GM18502 (cell line): Measurements from ENCODE around the gene SNX32.

Experiments used
- ATAC-seq: cut with Tn5 transposase; IDR thresholded peaks from one replicate; pipeline ENCODE4 v1.9.1; 2021; ENCODE audit warnings: mild to moderate bottlenecking; ENCODE audit not compliant: unreplicated experiment, poor library complexity

SNX32 gene

DNA sequence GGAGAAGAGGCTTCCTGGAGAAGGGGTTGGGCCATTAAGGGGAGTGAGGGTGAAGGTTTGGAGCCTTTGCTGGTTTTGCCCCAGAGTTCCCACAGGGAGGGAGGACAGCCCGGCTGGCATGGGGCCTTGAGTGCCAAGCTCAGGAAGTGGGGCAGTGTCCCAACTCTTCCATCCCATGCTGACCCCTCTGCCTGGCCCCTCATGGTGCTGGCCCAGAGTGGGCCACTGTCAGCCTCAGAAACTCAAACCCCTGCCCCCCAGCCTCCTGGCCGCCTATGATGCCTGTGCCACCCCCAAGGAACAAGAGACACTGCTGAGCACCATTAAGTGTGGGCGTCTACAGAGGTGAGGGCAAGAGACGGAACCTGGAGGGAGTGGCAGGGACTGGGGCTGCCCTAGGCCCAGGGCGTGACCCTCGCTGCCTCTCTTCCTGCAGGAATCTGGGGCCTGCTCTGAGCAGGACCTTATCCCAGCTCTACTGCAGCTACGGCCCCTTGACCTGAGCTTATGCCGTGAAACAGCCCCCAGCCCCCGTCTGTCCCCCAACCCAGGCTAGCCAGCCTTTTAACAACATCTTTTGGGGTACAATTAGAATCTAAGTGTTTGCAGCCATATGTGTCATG is 31.9 kb downstream of the SNX32 start:
- no peak for ATAC-seq

DNA sequence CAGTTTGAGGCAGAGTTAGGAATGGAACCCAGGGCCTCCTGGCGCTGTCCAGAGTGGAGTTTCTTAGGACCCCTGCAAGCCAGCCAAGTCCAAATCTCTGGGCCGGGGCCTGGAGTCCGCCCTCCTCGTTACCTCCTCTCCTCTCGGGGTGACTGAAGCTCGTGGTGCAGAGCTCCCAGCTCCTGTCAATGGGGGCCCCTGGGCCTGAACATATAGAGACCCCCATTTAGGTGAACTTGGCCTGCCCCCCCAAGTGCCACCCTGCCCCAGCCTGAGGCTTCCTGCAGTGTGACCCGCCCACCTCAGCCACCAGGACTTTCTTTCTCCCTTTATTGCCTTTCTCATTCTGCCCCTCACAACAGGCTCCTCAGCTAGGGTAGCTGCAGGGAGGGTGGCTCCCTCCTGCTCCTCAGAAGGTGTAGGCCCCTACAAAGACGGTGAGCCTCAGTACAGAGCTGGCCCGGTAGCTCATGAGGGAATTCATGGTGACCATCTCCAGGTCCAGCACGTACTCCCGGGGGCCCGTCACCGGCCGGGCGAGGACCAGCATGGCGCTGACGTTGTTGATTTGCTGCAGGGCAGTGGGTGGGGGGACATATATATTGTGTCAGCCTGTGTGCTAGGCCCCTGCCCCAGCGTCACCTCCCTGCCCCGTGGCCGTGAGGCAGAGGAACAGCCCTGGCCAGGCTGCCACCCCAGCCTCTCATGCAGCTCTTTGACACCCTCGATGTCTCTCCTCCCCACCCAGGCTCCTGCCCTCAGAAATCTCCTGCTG is 32.9 kb downstream of the SNX32 start:
- no peak for ATAC-seq

DNA sequence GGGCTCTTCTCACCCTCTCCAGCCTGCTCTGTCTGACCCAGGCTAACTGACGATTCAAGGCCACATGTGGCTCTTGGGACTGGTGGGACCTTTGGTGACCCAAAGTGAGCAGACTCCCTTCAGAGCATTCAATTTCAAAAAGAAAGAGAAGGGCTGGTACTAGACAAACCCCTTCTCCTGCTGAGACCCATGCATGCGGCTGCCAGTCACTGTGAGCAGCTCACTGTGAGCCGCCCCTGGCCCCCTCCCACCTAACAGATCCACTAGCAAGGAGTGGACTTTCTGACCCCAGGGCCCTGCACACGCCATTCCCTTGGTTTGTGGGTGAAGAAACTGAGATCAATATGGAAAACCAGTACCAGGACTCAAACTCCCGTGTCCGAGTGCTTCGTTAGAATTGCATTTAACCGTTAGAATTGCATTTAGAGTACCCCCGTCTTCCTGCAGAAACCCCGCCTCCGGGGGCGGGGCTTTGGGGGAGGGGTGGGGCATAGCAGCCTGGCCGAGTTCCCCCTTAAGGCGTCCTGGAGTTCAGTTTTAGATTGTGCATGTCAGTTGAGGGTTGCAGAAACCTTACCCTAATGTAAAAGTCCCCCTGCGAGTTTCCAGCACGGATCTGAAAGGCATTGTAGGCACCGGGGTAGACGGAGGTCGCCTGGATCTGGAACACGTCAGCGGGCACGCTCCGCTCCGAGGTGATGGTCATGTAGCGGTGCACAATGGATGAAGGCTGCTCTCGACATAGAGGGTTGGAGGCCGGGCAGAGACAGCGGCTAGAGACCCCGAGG is 33.7 kb downstream of the SNX32 start:
- no peak for ATAC-seq

DNA sequence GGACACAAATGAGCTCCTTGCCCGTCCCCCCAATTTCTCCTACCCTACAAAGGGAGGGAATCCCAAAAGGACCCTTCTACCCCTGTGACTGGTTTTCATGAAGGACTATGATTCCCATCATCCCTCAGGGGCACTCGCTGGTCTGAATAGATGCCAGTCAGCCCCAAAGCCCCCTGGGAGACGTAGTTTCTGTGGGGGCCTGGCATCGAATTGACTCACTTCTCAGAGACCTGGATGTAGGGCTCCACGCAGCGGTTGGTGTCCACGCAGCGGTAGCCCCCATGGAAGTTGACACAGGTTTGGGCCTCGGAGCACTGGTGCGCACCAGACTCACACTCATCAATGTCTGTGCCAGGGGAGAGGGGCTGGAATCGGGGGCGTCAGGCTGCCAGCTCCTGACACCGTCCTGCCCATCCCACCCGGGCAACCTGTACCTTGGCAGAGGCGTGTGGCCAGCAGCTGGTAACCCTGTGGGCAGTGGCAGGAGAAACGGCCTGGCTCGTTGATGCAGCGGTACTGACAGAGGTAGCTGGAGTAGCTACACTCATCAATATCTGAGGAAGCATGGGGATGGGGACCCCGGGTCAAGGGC is 34.4 kb downstream of the SNX32 start:
- ATAC-seq = no peak

DNA sequence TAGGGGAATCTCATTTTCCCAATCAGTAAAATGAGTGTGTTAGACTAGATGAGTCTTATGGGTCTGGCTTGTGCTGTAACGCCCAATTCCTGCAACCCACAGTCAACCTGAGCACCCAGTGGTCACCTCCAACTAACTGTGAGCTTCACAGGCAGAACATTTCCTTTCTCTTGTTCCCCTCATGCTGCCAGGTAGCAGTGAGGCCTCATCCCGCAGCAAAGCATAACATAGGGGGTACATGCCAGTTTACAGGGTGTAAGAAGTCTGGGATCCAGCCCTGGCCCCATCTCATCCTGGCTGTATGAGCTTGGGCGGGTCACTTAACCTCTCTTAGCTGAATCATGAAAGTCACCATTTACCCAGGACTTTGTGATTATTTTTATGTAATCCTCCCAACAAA is 35.1 kb downstream of the SNX32 start:
- no peak for ATAC-seq

DNA sequence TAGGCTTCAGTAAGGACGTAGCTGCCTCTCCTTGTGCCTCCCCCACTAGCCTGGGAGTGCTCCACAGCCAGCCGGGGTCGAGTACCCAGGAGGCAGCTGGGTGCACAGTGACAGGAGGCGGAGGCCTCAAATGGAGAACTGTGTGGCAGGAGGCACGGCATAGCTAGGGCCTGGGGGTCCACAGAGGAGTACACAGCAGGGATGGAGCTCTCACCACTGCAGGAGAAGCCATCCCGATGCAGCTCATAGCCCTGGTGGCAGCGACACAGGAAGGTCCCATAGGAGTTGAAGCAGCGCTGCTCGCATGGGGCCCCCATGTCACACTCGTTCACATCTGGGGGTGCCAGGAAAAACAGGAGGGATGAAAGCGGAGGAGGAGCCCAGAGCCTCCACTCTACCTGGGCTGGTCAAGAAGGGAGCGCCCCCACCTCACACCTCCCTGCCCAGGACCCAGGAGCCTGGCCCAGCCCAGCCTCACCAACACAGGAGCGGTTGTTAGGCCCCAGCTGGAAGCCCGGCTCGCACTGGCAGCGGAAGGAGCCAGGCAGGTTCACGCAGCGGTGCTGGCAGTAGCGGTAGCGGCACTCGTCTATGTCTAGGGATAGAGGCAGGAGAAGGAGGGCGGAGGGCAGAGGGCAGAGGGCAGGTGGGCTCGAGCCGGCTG is 36.0 kb downstream of the SNX32 start:
- no peak for ATAC-seq

DNA sequence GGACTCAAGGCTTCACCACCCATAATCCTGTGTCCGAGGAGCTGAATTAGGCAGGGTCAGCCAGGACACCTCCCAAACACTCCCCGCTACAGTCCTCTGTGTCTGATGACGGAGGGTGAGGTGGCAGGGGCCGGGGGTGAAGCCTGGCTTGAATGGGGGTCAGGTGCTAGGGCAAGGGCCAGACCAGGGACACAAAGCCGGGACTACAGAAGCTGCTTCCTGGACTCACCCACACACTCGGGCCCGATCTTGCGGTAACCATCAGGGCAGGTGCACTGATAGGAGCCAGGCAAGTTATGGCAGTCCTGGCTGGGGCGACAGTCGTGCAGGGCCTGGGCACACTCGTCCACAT is 36.5 kb downstream of the SNX32 start:
- no peak for ATAC-seq

DNA sequence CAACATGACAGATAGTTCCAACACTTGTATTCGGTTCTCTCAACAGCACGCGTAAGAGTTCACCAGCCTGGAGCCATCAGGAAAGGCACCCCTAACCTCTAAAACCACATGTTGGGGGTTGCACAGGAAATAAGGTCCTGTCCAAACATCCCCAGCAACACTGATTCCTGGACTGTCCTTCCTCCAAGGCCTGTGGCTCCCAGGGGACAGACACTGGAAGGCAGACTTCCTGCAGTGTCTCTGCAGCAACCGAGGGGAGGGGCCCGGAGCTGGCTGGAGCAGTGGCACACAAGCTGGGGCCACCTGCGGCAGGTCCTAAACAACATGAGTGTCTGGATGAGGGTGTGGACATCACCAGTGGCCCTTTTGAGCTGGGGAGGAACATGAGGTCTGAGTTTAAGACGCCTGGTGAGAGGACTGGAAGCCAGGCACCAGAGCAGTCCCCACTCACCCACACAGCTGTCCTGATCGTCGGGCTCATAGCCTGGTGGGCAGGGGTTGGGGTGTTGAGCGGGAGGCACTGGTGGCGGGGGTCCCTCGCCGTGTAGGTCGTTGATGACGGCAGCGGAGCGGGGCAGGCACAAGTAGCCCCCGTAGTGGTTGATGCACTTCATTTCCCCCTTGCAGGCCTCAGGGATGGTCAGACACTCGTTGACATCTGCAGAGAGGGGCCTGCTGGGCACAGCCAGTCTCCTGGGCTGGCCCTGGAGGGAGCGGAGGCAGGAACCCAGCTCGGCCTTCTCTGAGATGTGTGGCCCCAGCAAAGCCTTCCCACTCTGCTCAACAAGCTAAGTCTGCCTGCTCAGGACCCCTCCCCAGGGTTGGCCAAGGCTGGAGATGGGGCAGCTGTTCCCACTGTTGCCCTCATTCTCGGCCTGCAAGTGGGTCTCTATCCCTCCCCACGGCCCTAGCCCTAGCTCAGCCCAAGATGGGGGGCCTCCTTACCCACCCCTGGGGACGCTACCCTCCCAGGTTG is 37.2 kb downstream of the SNX32 start:
- no peak for ATAC-seq

DNA sequence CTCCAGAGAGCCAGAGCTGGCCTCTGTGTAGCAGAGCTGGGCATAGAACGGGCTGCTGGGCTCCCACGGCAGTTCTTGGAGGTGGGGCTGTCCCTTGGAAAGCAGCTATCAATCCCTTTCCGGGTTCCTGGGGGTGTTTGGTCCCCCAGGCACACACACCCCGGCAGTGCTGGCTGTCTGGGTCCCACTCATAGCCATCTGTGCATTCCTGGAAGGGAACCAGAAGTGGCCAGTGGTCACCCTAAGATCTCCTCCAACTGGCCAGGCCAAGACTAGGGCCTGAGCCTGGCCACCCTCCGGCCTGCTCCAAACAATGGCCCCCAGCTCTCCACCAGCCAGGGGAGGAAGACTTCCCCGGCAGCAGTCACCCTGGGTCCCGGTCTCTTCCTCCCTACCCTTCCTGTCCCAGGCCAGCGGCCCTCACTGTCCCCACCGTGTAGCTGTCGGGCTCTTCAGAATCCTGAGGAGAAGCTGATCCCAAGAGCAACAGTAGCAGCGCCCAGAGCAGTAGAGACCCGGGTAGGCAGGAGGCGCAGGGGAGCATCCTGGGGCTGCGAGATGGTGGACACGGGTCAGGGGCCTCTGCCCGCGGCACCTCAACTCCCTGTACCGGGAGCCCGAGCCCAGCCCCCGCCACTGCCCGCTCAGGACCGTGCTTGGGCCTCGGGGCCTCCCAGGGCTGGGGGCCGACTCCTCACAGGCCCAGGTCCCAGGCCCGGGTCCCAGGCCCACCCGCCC is 38.2 kb downstream of the SNX32 start:
- no peak for ATAC-seq

DNA sequence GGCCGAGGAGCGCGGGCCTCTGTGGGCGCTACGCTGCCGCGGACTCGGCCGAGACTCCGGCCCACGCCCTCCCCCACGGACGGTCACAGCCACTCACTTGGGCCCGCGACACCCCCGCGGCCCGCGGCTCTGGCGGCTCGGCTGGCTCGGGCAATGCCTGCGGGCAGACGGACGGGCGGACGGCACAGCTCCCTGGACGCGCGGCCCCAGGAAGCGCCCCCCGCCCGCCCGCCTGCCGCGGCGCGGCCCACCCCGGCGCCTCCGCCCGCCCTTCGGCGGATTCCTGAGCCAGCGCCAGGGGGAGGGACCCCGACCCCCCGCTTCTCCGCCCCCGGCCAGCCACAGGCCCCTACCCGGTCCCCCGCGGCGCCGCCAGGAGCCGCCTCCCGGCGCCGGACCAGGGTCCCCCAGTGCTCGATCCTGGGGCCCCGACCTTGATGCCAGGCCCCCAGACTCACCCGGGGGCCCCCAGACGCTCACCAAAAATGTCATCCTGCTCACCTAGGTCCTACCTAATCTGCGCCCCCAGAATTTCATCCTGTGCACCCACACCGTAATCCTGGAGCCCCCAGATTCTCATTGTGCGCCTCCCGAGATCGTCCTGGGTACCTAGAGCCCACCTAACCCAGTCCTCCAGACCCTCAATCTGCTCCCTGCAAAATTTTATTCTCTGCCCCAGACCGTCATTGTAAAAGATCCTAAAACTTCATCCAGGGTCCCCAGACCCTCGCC is 39.0 kb downstream of the SNX32 start, which contains the start of gene EFEMP2:
Gene EFEMP2 (minus strand): TSS at position 215 of the 732 bp plus-strand sequence. CDS start 446 bp downstream, outside the sequence.
- ATAC-seq = no peak

DNA sequence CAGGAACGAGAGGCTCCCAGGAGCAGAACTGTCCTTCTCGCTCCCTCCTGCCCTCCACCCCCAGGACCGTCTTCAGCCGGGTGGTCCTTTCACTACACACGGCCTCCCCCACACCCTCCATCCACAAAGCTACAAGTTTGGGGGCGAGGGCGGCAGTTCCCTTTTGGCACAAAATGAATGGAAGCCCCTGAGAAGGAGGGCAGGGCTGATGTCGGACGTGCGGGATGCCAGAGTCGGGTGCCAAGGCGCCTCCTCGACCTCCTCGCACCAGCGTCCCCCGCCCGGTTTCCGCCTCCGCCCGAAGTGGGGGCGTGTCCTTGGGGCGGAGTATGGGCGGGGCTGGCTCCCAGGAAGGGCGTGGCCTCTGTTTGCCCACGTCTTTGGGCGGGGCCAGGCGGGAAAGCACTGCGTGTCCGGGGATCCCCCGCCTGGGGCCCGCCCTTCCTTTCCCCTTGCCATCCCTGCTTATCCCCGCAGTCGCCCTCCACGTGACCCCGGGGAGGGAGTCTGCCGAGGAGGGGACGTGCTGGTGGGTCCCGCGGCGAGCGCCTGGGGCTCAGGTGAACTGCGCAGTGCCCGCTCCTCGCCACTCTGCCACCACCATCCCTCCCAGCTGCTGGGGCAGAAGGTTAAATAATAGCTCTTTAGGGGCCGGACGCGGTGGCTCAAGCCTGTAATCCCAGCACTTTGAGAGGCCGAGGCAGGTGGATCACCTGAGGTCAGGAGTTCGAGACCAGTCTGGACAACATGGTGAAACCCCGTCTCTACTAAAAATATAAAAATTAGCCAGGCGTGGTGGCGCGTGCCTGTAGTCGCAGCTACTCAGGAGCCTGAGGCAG is 39.8 kb downstream of the SNX32 start:
- peak; percentile 81 for ATAC-seq

DNA sequence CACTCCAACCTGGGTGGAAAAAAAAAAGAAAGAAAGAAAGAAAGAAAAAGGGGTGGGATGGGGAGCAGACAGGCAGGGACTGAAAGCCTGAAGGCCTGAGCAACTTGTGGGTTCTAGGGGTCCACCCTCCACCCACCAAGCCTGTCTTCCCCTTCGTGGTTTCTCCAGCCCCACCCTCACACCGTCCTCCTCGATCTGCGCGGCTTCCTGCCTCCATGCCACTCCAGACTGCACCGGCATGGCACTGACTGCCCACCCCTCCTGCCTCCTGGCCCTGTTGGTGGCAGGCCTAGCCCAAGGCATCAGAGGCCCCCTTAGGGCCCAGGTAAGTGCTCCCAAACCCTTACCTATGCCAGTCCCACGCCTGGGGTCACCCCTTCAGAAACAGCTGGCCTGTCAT is 45.9 kb downstream of the SNX32 start, which contains the start of gene CTSW:
Gene CTSW (plus strand): TSS at position 221 of the 400 bp plus-strand sequence. CDS start 18 bp downstream, at position 239.
- no peak for ATAC-seq

DNA sequence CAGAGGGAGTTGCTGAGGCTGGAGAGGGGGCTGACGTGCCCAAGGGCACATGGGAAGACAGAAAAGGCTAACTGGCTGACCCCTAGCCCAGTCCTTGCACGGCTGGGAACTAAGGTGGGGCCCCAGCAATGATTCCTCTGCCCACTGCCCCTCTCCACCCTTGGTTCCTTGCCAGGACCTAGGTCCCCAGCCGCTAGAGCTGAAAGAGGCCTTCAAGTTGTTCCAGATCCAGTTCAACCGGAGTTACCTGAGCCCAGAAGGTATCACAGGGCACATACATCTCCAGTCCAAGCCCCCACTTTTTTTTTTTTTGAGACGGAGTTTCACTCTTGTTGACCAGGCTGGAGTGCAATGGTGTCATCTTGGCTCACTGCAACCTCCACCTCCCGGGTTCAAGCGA is 46.3 kb downstream of the SNX32 start:
- no peak for ATAC-seq

DNA sequence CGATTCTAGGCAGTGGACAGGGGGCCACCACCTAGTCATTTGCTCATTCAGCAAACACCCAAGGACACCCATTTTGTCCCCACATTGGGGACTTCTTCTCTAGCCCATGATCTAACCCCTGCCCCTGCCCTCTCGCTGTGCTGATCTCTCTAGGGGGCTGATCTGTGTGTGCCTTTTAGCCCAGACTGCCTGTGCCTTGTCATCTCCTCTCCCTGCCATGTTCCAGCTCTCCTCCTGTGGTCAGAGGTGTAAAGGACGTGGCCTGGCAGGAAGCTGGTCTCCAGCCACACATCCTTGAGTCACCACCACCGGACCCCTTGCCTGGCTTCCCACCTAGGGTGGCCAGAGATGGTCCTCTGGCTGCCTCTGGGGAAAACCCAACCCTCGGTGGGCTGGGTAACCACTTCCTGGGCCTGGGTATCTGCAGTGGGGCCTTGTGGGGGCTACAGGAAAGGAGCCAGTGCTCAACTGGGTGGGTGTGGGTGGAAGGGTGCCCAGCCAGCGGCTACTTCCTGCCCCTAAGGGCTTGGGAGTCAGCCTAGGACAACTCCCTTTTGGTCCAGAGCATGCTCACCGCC is 47.2 kb downstream of the SNX32 start:
- no peak for ATAC-seq

DNA sequence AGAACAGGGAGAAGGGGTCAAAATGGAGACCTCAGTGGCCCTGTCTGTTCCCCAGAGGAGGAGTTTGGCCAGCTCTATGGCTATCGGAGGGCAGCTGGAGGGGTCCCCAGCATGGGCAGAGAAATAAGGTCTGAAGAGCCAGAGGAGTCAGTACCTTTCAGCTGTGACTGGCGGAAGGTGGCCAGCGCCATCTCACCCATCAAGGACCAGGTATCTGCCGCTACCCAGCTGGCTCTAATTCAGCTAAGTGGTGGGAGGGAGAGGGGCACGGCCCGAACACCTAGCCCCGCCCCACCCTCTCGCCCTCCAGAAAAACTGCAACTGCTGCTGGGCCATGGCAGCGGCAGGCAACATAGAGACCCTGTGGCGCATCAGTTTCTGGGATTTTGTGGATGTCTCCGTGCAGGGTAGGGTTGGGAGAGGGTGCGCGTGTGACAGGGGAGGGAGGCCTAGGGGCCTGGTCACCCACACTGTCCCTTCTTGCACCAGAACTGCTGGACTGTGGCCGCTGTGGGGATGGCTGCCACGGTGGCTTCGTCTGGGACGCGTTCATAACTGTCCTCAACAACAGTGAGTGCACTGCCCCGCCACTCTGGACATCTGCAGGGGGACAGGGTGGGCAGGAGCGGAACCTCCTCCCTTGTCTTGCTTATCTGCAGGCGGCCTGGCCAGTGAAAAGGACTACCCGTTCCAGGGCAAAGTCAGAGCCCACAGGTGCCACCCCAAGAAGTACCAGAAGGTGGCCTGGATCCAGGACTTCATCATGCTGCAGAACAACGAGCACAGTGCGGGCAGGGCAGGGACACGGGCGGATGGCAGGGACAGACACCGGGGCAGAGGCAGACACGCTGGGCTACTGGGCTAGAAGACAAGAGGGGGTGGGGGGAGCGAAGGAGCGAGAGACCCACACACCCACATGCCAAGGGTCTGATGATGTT is 48.6 kb downstream of the SNX32 start:
- ATAC-seq = no peak
